GM21529 (cell line): ENCODE results near the gene SFR1.

Experiments
- ATAC-seq: cut with Tn5 transposase; IDR thresholded peaks from one replicate; pipeline ENCODE4 v1.9.1; 2021; ENCODE audit not compliant: unreplicated experiment

Gene SFR1, protein sequence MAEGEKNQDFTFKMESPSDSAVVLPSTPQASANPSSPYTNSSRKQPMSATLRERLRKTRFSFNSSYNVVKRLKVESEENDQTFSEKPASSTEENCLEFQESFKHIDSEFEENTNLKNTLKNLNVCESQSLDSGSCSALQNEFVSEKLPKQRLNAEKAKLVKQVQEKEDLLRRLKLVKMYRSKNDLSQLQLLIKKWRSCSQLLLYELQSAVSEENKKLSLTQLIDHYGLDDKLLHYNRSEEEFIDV

DNA sequence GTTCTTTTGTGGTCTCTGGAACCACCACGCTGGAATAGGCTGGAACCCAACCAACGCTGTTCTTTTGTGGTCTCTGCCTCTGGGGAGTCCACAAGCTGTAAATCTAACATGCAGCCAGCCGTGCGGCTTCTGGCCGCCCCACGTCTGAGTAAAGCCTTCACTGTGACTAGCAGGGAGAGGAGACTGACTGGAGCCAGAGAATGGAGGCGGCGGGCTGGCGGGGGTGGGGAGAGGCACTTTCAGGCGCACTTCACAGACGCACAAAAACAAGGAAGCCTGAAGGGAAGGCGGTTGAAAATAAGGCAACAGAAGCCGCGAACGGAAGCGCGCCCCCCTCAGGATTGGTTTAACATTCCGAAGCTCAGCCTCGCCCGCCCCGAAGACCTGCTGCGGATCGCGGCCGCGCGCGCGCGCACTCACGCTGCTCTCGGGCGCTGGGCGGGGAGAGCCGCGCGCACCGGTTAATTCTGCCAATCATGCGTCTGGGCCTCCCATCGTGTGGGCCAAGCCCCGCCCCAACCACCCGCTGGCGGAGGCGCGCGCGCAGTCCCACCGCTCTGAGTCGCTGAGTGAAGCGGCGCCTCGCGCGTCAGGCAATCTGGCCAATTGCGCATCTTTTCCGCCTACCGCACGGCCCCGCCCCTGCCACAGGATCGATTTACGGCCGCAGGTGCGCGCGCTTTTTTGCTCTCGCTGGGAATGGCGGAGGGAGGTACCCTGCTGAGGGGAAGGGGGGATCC, at the start of gene SFR1:
TSS of gene SFR1 (plus strand) at position 687 of the 740 bp plus-strand sequence. CDS start at position 700, 13 bp downstream.
- ATAC-seq, result peak; percentile 84

DNA sequence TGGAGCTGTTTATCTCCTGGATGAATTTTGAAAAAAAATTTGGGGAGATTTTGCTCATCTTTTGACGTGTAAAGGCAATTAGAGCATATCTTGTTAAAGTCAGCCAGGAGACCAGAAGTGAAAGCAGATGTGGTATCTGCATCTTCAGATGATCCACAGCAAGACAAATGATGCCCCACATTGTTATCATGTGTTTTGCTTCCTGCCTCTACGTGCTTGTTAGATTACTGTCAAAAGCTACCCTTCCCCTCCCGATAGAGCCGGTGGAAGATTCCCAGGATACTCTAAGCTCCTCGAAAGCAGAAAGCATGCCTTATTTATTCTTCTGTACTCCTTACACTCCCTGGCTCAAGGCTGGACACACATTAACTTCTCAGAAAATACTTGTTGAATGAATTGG, 49.2 kb upstream of the SFR1 start:
- no peak for ATAC-seq

DNA sequence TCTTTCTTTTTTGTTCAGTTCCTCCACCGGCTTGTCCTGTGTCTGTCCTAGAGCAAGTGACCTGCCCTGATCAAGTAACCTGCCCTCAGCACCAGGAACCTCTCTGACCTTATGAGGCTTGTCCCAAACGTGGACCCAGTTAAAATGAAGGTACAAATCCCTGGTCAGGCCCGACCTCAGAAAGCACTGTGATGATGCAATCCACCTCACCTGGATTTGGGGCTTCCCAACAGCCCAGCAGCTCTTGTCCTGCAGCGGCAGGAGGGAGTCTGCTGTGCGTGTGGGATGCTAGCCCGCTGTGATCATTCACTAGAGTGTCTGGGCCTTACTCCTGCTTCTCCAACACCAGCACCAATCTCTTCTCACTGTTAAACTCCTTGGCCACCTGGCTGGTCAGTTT, 47.5 kb upstream of the SFR1 start:
- no peak for ATAC-seq

DNA sequence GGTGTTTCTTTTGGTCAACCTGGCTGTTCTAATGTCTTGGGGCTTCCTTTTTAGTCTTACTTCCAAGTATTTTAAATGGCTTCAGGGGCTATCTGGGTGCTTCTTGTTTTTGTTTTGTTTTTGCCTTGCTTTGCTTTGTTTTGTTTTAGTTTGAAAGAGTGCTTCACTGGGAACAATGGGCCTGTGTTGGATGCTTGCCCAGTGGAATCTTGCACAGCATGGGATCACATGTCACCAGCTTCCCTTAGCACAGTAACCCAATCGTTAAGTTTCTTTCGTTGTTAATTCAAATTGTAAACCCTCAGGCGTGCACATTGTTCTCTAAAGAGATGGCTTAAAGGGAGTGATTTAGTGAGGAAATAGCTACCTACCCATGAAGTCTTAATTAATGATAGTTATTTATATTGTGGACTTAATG, 45.2 kb upstream of the SFR1 start:
- ATAC-seq, result no peak

DNA sequence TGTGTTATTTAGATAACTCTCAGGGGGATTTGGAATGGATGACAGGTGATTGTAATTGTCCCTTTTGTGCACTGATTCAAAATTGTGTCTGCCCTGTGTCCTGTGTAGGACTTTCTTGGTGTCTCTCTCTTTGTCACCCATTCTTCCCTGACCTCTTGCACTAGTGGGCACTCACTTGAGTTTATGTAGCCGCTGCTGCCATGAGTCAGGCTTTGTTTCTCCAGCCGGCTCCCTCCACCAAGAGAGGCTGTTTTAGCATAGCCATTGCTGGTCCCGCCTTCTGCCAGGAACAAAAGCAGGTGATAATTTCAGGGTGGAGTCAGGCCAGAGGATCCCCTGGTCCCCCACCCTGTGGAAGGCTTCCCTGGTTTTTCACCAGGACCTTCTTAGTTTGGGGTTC, 44.7 kb upstream of the SFR1 start:
- no peak for ATAC-seq

DNA sequence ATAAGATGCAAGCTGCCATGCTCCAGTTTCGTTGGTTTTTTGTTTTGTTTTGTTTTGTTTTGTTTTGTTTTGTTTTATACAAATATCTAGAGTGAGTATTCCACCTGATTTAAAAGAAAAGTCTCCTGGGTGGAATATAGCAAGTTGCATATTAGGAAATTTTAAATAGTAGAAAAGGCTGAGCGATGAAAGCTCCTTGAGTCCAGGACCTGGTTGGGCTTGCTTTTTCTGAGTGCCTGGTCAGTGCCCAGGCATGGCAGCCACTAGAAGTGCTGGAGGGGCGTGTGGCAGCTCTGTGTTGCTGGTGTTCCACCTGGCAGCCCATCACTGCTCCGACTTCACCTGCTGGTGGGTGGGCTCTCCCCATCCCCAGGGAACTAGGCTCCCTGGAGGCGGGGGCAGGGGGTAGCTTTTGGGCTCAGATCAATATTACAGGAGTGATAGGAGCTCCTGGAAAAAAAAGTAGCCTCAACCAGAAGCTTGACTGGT, 44.3 kb upstream of the SFR1 start:
- no peak for ATAC-seq

DNA sequence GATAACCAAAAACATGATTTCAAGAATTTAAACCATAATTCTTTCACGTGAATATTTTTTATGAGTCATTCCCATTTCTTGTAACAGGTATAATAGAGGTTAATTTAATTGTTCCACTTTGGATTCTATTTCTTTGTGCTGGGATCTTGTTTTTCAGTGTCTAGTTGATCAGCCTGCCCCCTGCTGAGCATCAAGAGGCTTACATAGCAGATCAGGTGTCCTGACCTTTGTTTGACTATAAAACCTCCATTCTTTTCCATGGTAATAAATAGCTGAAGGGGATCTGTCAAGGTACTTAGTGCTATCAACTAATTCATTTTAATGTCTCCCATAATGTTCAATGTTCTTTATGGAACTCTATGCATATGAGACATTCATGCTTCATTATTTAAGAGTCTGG, 41.2 kb upstream of the SFR1 start:
- ATAC-seq, result no peak

DNA sequence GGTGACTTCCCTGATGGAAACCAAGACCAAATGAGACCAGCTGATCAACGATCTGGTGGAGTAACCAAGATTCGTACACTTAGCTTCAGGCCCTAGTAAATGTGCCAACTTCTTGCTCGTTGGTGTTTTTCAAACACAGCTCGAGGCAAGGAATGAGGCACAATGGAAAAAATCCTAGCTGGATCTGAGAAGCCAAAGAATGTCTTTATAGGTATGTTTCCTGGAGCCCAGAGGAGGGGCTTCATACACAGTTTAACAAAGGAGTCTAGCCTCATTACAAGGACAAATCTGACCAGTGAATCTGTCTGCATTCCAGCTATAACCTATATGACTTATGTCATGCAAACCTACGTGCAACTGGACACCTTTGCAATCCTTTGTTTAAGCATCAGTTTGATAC, 40.0 kb upstream of the SFR1 start:
- ATAC-seq, result no peak

DNA sequence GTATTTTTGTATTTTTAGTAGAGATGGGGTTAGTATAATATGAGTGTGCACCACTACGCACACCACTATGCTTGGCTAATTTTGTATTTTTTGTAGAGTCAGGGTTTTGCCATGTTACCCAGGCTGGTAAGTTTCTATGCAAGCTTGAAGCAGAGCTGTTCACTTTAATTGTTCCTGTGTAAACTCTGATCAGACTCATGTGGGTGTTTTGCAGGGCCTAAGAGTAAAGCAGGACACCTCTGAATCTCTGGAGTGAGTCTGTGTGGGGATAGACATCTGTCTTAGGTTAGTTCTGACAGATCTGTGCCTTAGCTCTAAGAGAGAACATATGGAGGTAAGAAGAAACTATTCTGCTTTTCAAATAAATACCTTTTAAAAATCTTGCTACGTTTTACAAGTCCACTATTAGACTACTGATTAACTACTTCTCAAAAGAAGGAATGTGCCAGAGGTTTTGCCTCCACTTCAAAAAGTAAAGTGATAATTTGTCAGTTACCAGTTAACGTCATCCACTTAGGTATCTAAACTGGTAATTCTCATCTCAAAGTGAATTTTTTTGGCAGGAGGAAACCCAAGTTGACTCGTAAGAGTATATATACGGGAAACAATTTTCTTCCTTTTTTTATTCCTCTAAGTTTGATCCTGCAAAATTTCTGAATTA, 37.4 kb upstream of the SFR1 start:
- no peak for ATAC-seq

DNA sequence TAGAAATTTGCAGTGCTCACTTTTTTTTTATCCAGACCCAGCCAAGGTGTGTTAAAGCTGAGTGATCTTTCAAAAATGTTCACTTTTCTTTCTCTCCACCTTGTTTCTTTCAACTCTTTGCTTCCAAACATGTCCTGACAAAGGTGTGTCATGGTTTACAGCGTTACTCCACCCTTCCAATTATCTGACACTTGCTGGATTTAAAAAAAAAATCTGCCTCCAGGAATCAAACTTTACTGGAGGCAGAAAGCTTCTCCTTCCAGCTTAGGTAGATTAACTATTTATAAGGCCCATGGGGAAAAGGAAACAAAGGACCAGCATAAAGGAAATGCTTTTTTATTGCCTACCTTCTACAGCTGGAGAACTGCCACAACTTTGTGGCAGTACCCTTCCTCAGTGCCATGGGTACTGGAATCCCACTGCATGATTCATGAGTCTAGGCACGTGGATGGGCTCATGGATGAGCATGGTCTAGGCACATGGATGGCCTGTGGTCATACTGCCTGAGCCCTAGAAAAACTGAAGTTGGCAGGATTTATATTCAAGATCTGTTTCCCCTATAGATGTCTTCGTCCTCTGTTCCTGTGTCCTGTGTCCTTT, 36.1 kb upstream of the SFR1 start, which contains the start of gene COL17A1:
TSS of gene COL17A1 (minus strand) at position 80 of the 600 bp plus-strand sequence. CDS start 5,207 bp downstream, outside the sequence.
- no peak for ATAC-seq

DNA sequence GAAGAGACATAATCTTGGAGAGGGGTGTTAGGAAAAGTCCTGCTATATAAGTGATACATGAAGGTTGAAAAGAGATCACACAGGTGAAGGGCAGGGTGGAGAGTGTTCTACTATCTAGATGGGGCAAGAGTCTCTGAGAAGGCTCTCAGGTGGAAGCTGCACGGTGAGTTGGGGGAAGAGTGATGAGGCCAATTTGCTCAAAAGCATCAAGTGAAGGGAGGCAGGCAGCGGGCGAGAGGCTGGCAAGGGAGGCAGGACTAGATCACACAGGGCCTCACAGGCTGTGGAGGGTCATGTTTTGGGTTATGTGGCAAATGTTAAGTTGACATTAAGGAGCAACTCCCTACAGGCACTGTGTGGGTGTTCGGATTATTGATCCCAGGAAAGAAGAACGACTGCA, 33.7 kb upstream of the SFR1 start:
- no peak for ATAC-seq

DNA sequence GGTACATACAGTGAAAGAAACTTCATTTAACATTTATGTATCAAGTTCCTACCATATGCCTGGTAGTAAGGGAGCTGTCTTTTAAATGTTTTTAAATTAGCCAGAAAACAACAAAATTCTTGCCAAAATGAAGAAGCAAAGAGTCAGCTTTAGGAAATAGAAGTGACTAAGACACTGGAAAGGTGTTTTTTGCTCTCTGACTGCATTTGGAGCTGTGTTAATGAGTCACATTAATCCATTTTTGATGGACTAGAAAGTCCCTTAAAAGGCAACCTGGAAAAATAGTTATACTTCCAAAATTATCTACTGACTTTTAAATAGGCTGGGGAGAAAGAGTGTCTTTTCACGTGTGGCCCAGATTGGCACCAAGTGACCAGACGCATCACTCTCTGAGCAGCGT, 32.4 kb upstream of the SFR1 start:
- no peak for ATAC-seq

DNA sequence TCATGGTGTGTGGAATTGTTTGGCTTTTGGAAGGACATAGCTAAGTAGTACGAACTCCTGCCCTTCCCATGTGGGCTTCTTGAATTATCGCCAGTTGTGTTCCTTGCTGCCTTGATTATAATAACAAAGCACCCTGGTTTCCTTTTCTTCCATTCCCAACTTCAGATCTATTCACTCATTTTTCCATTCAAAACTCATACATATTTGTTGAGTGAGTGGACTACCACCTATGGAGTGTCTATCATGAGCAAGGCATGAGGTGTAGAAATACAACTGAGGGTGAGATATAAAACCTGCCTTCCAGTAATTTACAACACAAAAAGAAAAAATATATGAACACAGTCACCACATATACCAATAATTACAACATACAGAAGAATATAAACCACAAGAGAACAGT, 31.4 kb upstream of the SFR1 start:
- ATAC-seq, result no peak

DNA sequence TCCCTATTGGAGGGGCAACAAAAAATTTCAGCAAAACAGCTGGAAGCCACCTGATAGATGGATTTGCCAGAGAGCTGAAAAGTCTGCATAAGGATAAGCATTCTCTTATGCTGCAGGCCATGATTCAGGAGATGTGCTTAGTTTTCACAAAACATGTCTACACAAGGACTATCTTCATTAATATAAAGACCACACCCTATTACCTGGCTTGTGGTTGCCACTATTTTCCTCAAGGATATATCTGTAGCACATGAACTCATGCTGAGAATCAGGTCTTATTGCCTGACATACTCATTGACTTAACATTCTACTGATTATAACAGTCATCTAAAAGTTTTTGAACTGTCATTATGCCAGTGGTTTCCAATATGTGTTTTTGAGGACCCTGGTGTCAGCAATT, 29.2 kb upstream of the SFR1 start:
- no peak for ATAC-seq

DNA sequence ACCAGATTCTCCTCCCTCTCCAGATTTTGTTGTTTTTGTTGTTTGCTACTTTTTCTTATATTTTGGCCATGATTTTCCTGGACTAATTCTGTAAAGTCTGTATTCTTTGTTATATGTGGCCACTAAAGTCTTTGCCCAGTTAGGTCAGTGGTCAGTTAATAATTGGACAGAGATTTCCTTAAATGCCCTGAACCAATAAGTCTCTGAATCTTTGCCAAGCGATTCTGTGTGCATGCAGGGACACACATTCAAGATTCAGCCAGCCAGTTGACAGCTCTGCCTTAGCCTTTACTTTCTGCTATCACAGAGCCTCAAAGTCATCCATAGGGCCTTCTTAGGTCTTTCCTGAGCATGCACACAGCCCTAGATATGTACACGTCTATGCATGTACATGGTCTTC, 25.3 kb upstream of the SFR1 start:
- ATAC-seq, result no peak

DNA sequence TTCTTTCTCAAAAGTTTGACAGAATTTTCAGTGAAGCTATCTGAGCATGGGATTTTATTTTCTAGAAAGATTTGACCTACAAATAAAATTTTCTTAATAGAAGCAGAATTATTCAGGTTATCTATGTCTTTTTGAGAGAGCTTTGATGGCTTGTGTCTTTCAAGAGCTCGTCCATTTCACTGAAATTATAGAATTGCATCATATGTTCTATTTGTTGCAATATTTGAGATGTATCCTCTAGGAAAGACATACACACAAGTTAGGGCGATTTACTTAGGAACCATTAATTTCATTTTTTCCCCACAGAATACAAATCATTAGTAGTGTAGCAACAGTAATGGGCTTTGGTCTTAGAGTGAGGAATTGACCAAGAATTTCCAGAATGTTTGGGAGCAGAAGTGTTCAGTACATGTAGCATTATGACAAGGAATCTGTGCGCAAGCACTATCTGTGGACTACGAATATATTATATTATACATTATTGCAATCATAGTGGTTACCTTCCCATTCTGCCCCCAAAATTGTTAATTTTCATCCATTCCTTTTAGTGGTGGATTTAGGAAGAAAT, 23.5 kb upstream of the SFR1 start:
- ATAC-seq, result no peak

DNA sequence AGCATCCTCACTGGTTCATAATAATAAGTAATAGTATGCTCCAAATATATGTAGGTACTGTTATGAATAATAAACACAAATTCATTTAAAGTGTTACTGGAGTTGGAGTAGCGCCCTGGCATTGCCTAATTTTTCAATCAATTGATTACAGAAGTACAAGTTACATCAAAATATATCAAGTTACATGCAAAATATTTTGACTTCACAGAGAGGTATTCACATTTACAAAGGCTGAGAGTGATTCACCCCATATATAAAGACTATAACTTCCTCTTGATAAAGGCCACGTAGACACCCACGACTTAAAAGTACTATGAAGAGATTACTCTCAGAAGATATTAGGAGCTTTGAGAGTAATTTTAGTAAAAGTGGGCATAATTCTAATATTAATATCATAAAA, 22.7 kb upstream of the SFR1 start:
- ATAC-seq, result no peak

DNA sequence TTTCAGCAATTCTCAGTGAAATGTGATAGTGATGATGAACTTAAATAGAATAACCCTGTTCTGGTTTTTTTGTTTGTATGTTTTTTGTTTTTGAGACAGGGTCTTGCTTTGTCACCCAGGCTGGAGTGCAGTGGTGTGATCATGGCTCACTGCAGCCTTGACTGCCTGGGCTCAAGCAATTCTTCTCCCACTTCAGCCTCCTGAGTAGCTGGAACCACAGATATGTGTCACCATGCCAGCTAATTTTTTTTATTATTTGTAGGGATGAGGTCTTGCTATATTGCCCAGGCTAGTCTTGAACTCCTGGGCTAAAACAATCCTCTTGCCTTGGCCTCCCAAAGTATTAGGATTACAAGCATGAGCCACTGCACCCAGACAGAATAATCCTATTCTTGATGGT, 22.0 kb upstream of the SFR1 start:
- no peak for ATAC-seq

DNA sequence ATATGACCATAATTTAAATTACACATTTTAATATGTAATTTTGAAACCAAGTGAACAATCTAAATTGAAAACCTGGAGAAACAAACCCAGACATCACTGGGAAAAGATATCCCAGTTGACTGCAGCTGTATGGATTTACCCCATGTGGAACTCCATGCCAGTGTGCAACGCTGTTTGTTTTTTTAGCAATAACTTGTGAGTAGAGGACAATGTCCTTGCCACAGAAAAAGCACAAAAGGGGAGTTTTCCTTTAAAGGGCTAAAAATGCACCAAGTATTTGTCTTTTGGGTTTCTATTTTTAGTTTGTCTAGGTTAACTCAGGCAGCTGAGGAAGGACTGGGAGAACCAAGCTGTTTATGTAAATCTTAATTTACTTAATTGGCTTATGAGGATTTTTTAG, 21.2 kb upstream of the SFR1 start:
- ATAC-seq, result no peak

DNA sequence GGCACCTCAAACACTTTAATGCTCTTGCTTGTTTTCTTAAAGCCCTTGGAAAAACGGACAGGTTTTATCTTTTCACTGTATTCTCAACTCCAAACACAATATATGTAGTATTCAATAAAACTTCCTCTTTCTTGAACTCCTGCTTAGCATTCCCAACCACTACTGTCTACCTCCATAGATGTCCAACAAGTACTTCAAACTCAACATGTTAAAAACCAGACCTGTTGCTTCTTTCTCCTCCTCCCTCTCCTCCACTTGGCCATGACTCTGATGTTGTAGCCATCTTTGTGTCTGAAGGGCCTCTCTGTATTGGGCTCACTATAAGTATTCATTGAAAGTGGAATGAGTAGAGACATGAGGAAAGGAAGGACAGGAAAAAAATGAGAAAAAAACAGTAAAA, 20.1 kb upstream of the SFR1 start:
- no peak for ATAC-seq

DNA sequence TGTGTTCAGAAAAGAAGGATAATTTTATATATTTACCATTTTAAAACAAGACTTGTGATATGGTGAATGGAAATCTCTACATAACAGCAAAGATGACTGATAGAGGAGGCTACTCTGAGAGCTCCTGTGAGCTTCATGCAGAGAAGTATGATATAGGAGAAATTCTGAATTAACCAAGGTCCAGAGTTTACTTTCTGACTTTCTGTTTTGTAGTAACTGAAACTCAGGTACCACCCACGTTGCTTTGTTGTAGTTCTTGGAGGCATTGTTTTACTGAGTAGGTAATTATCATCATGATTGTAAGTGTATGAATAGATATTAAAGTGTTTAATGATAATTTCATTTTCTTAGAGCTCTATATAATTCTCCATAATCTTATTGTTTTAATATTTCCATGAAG, 18.0 kb upstream of the SFR1 start:
- no peak for ATAC-seq
